Trophoblast cell (in vitro differentiated cells and primary cell): ENCODE measurements around the gene MLH1.

Source experiments
- DNase-seq, 2 donors: peaks; one replicate each; pipeline ENCODE4 v3.0.0-alpha.2; 2016
- H2AFZ ChIP-seq: 2 replicates; pipeline ENCODE4 v1.6.1; 2013; ENCODE audit warnings: low read length, moderate library complexity, mild to moderate bottlenecking; ENCODE audit not compliant: insufficient read depth, poor library complexity
- H2AK5ac ChIP-seq: 2 replicates; pipeline ENCODE4 v1.6.1; 2013; ENCODE audit warnings: mild to moderate bottlenecking, low read length
- H2BK120ac ChIP-seq: 2 replicates; pipeline ENCODE4 v1.6.1; 2013; ENCODE audit warnings: low read length, mild to moderate bottlenecking, moderate library complexity; ENCODE audit not compliant: insufficient read depth, poor library complexity
- H2BK12ac ChIP-seq: 2 replicates; pipeline ENCODE4 v1.6.1; 2013; ENCODE audit warnings: mild to moderate bottlenecking, low read length, moderate library complexity
- H2BK5ac ChIP-seq: 2 replicates; pipeline ENCODE4 v1.6.1; 2013; ENCODE audit warnings: low read length, low read depth, moderate library complexity, mild to moderate bottlenecking; ENCODE audit not compliant: poor library complexity
- H3K14ac ChIP-seq: 2 replicates; pipeline ENCODE4 v1.6.1; 2013; ENCODE audit warnings: mild to moderate bottlenecking, low read length
- H3K18ac ChIP-seq: 2 replicates; pipeline ENCODE4 v1.6.1; 2013; ENCODE audit warnings: mild to moderate bottlenecking, low read length
- H3K23ac ChIP-seq: 2 replicates; pipeline ENCODE4 v1.6.1; 2013; ENCODE audit warnings: low read length
- H3K27ac ChIP-seq: 2 replicates; pipeline ENCODE4 v1.5.1; 2013; ENCODE audit warnings: low read depth, mild to moderate bottlenecking, inconsistent platforms, low read length, moderate library complexity
- H3K27me3 ChIP-seq: 2 replicates; pipeline ENCODE4 v1.6.1; 2013; ENCODE audit warnings: inconsistent platforms, mild to moderate bottlenecking, low read length, moderate library complexity; ENCODE audit not compliant: insufficient read depth
- H3K36me3 ChIP-seq, 2 experiments: 1 replicate in 1 of 2; 2 replicates in 1 of 2; pipeline ENCODE4 v1.6.1; 2013; ENCODE audit warnings: low read length in 2 of 2, mild to moderate bottlenecking in 2 of 2, moderate library complexity in 1 of 2; ENCODE audit not compliant: insufficient read depth in 2 of 2, control insufficient read depth in 1 of 2
- H3K4ac ChIP-seq: 2 replicates; pipeline ENCODE4 v1.6.1; 2013; ENCODE audit warnings: low read depth, mild to moderate bottlenecking, low read length, moderate library complexity
- H3K4me1 ChIP-seq, 2 experiments: 1 replicate in 1 of 2; 2 replicates in 1 of 2; pipeline ENCODE4 v1.6.1; 2013; ENCODE audit warnings: low read length in 2 of 2, mild to moderate bottlenecking in 2 of 2, moderate library complexity in 1 of 2; ENCODE audit not compliant: insufficient read depth in 2 of 2, control insufficient read depth in 1 of 2
- H3K4me2 ChIP-seq: 2 replicates; pipeline ENCODE4 v1.6.1; 2013; ENCODE audit warnings: inconsistent platforms, mild to moderate bottlenecking, low read length, moderate library complexity
- H3K4me3 ChIP-seq: 2 replicates; pipeline ENCODE4 v1.5.1; 2013; ENCODE audit warnings: mild to moderate bottlenecking, low read depth, low read length, inconsistent platforms
- H3K79me1 ChIP-seq: one replicate; pipeline ENCODE4 v1.6.1; 2013; ENCODE audit warnings: low read length
- H3K79me2 ChIP-seq: 2 replicates; pipeline ENCODE4 v1.6.1; 2013; ENCODE audit warnings: low read length, mild to moderate bottlenecking; ENCODE audit not compliant: control insufficient read depth, insufficient read depth, poor library complexity
- H3K9ac ChIP-seq: 2 replicates; pipeline ENCODE4 v1.6.1; 2013; ENCODE audit warnings: mild to moderate bottlenecking, low read length
- H3K9me3 ChIP-seq: 2 replicates; pipeline ENCODE4 v1.6.1; 2013; ENCODE audit warnings: low read depth, mild to moderate bottlenecking, control low read depth, inconsistent platforms, low read length; ENCODE audit not compliant: insufficient read depth
- H4K12ac ChIP-seq: 2 replicates; pipeline ENCODE4 v1.6.1; 2013; ENCODE audit warnings: low read depth, mild to moderate bottlenecking, low read length, moderate library complexity
- H4K8ac ChIP-seq: 2 replicates; pipeline ENCODE4 v1.6.1; 2013; ENCODE audit warnings: low read depth, mild to moderate bottlenecking, low read length, moderate library complexity
- H4K91ac ChIP-seq: one replicate; pipeline ENCODE4 v1.6.1; 2013; ENCODE audit warnings: low read depth, mild to moderate bottlenecking, low read length, moderate library complexity
- WGBS: extraction: QIAGEN DNeasy Blood & Tissue Kit; methylation state at CpG from one replicate; pipeline ENCODE4 v1.1.7; 2013; ENCODE audit warnings: missing lambda C conversion rate; ENCODE audit not compliant: insufficient read length, insufficient coverage; ENCODE audit errors: extremely low coverage; 5-methylcytosine and 5-hydroxymethylcytosine counted together

Gene MLH1

DNA sequence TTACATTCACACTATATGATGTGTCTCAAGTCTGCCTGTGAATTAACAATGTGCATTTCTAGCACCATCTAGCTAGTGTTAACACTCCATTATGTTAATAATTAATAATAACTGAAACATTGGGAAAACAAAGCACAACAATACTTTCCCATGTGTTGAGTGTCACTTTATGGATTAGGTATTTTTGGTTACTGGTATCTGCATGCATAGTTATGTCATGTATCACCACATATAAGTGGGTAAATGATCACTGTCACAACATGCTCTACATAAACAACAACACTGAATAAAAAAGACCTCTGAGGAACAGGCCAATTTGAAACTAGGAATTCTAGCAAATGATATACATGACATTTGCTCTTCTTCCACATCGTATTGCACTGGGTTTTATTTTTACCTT is 74.7 kb downstream of the MLH1 start:
- Histone ChIP-seq H3K79me1 (no peaks in the 10 kb centered on the region), H3K79me2 (no peaks in the 10 kb centered on the region), H3K27me3 (no peaks in the 10 kb centered on the region), H3K4me1 (no peaks in the 10 kb centered on the region), H2BK5ac (no peak overlapping the region), H3K18ac (no peak overlapping the region), H3K4ac (no peak overlapping the region), H3K36me3 (peaks cover 2 to 3% of the 10 kb centered on the region in 2 experiments), H3K14ac (no peak overlapping the region), H2AFZ (no peak overlapping the region), H3K4me3 (no peak overlapping the region), H3K9ac (no peak overlapping the region), H3K9me3 (no peaks in the 10 kb centered on the region), H2BK120ac (no peak overlapping the region), H4K12ac (no peak overlapping the region), H3K27ac (no peak overlapping the region), H3K4me2 (no peak overlapping the region), H2BK12ac (no peak overlapping the region), H4K91ac (no peak overlapping the region), H4K8ac (no peak overlapping the region), H3K23ac (no peak overlapping the region), H2AK5ac (no peak overlapping the region)
- WGBS, result no CpG with 5 or more reads among the region's 1 CpG
- peak in 1 of 2 donors; percentile 5 for DNase-seq

GRCh38 chr3:37071921-37072320 is 78.6 kb downstream of the MLH1 start:
- H3K9me3 ChIP-seq, result no peaks in the 10 kb centered on the region
- H3K27ac ChIP-seq, result no peak overlapping the region
- no peak overlapping the region for H2BK12ac ChIP-seq
- no peak overlapping the region for H3K4me2 ChIP-seq
- no peaks in the 10 kb centered on the region for H3K79me1 ChIP-seq
- no peak overlapping the region for H4K8ac ChIP-seq
- H3K4me3 ChIP-seq, result no peak overlapping the region
- no peaks in the 10 kb centered on the region for H3K27me3 ChIP-seq
- H3K14ac ChIP-seq, result no peak overlapping the region
- H3K23ac ChIP-seq, result no peak overlapping the region
- H2BK5ac ChIP-seq, result no peak overlapping the region
- H4K91ac ChIP-seq, result no peak overlapping the region
- no peak overlapping the region for H2AK5ac ChIP-seq
- no peaks in the 10 kb centered on the region for H3K79me2 ChIP-seq
- no peak overlapping the region for H3K4ac ChIP-seq
- H3K4me1 ChIP-seq, result no peaks in the 10 kb centered on the region
- no peak overlapping the region for H3K18ac ChIP-seq
- no peak for DNase-seq
- H3K9ac ChIP-seq, result no peak overlapping the region
- no peak overlapping the region for H4K12ac ChIP-seq
- peaks cover 2 to 6% of the 10 kb centered on the region in 2 experiments for H3K36me3 ChIP-seq
- H2BK120ac ChIP-seq, result no peak overlapping the region
- no peak overlapping the region for H2AFZ ChIP-seq
- no CpG with 5 or more reads among the region's 3 CpGs for whole genome bisulfite sequencing

DNA sequence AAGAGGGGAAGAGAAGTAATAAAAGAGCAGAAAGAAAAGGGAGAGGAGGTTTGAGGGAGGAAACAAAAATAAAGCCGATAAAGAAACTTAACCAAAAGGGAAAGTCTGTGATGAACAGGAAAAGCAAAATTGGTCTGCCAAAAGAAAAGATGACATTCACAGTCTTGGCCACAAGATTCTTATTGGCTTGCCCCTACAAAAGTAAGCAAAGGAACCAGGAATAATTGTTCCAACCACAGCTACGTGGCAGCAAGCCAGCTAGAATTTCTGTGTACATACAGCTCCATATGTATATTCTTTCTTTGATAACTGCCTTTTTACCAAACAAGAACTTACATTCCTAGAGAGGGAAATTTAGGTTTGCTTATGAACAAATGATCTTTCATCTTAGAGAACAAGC is 79.6 kb downstream of the MLH1 start:
- H2AK5ac ChIP-seq, result no peak overlapping the region
- H3K14ac ChIP-seq, result no peak overlapping the region
- no peak overlapping the region for H3K9ac ChIP-seq
- H3K79me2 ChIP-seq, result no peaks in the 10 kb centered on the region
- no peak overlapping the region for H4K8ac ChIP-seq
- no peaks in the 10 kb centered on the region for H3K9me3 ChIP-seq
- no peak overlapping the region for H2BK12ac ChIP-seq
- H3K27me3 ChIP-seq, result no peaks in the 10 kb centered on the region
- no peaks in the 10 kb centered on the region for H3K4me1 ChIP-seq
- H3K79me1 ChIP-seq, result no peaks in the 10 kb centered on the region
- no peak overlapping the region for H2BK120ac ChIP-seq
- DNase-seq, result no peak
- no peak overlapping the region for H3K23ac ChIP-seq
- H2AFZ ChIP-seq, result no peak overlapping the region
- H3K18ac ChIP-seq, result no peak overlapping the region
- WGBS, result no CpG with 5 or more reads among the region's 2 CpGs
- H3K4me3 ChIP-seq, result no peak overlapping the region
- no peak overlapping the region for H4K91ac ChIP-seq
- H3K4me2 ChIP-seq, result no peak overlapping the region
- H2BK5ac ChIP-seq, result no peak overlapping the region
- H4K12ac ChIP-seq, result no peak overlapping the region
- no peak overlapping the region for H3K27ac ChIP-seq
- H3K36me3 ChIP-seq, result peaks cover 2 to 6% of the 10 kb centered on the region in 2 experiments
- H3K4ac ChIP-seq, result no peak overlapping the region

DNA sequence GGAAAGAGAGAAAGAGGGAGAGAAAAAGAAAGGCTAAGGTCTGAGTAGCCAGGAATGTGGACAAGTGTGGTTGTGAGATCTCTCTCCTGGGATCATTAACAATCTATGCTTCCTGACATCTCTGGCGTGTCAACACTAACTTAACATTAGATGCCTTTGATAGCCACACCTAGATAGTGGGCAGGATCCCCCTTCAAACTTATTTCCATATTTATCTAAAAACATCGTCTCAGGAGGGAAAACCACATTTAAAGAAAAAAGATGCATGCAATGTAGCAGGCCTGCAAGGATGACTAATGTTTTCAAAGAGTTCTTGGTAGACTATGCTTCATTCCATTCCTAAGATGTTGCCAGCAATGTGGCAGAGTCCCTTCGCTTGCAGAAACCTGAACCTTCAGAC is 80.9 kb downstream of the MLH1 start:
- no peaks in the 10 kb centered on the region for H3K4me1 ChIP-seq
- no peak overlapping the region for H3K4me3 ChIP-seq
- H2BK5ac ChIP-seq, result no peak overlapping the region
- H3K27ac ChIP-seq, result no peak overlapping the region
- no peaks in the 10 kb centered on the region for H3K79me1 ChIP-seq
- H2AFZ ChIP-seq, result no peak overlapping the region
- H3K27me3 ChIP-seq, result no peaks in the 10 kb centered on the region
- no peak overlapping the region for H2BK120ac ChIP-seq
- no CpG with 5 or more reads among the region's 3 CpGs for WGBS
- no peak overlapping the region for H3K4ac ChIP-seq
- H3K9me3 ChIP-seq, result no peaks in the 10 kb centered on the region
- peak; percentile 28 to 81 for DNase-seq
- H2AK5ac ChIP-seq, result no peak overlapping the region
- no peak overlapping the region for H3K14ac ChIP-seq
- H3K18ac ChIP-seq, result no peak overlapping the region
- H3K36me3 ChIP-seq, result peaks cover 2 to 6% of the 10 kb centered on the region in 2 experiments
- no peak overlapping the region for H3K23ac ChIP-seq
- H3K4me2 ChIP-seq, result no peak overlapping the region
- no peak overlapping the region for H4K12ac ChIP-seq
- H3K79me2 ChIP-seq, result no peaks in the 10 kb centered on the region
- H3K9ac ChIP-seq, result no peak overlapping the region
- H4K8ac ChIP-seq, result no peak overlapping the region
- no peak overlapping the region for H2BK12ac ChIP-seq
- H4K91ac ChIP-seq, result no peak overlapping the region
